Hepatocyte (in vitro differentiated cells): ENCODE data around the gene A3GALT2. TPM values are rescaled to one million over a fixed set of nuclear protein-coding genes. Genes with fewer than 3 reads are reported as not detected.

Source experiments
- DNase-seq: peaks from one replicate; pipeline ENCODE4 v3.0.0-alpha.2; 2016; ENCODE audit warnings: low spot score
- H2AFZ ChIP-seq: fragments of 200-600 bp; sonication (generic); 2 replicates; pipeline ENCODE4 v1.6.0; 2016; ENCODE audit warnings: antibody characterized with exemption, mild to moderate bottlenecking
- H3K27ac ChIP-seq: fragments of 200-600 bp; sonication (generic); 2 replicates; pipeline ENCODE4 v1.5.1; 2016; ENCODE audit warnings: mild to moderate bottlenecking
- H3K27me3 ChIP-seq: fragments of 200-600 bp; sonication (generic); 2 replicates; pipeline ENCODE4 v1.6.1; 2016
- H3K36me3 ChIP-seq: fragments of 200-600 bp; sonication (generic); replicated peaks from 2 replicates; pipeline ENCODE4 v1.5.1; 2016; ENCODE audit warnings: low read depth; ENCODE audit not compliant: insufficient read depth
- H3K4me1 ChIP-seq: fragments of 200-600 bp; sonication (generic); 2 replicates; pipeline ENCODE4 v1.5.1; 2016; ENCODE audit warnings: mild to moderate bottlenecking, moderate library complexity; ENCODE audit not compliant: insufficient read depth
- H3K4me2 ChIP-seq: fragments of 200-600 bp; sonication (generic); 2 replicates; pipeline ENCODE4 v1.6.0; 2016
- H3K4me3 ChIP-seq: fragments of 200-600 bp; sonication (generic); 2 replicates; pipeline ENCODE4 v1.5.1; 2016; ENCODE audit warnings: mild to moderate bottlenecking
- H3K79me2 ChIP-seq: fragments of 200-600 bp; sonication (generic); 2 replicates; pipeline ENCODE4 v1.6.0; 2017; ENCODE audit warnings: mild to moderate bottlenecking
- H3K9me2 ChIP-seq: fragments of 200-600 bp; sonication (generic); replicated peaks from 2 replicates; pipeline ENCODE4 v1.6.0; 2017; ENCODE audit warnings: mild to moderate bottlenecking; ENCODE audit not compliant: insufficient read depth
- H3K9me3 ChIP-seq: fragments of 200-600 bp; sonication (generic); 2 replicates; pipeline ENCODE4 v1.5.1; 2016; ENCODE audit warnings: low read depth, mild to moderate bottlenecking
- H4K20me1 ChIP-seq: fragments of 200-600 bp; sonication (generic); 2 replicates; pipeline ENCODE4 v1.6.0; 2016; ENCODE audit warnings: mild to moderate bottlenecking; ENCODE audit not compliant: insufficient read depth, poor library complexity, severe bottlenecking
- EZH2 ChIP-seq: fragments of 200-600 bp; sonication (generic); IDR thresholded peaks from 2 replicates; pipeline ENCODE4 v1.6.1; 2016; ENCODE audit warnings: antibody characterized with exemption, mild to moderate bottlenecking, borderline replicate concordance
- EZH2phosphoT487 ChIP-seq: fragments of 200-600 bp; sonication (generic); IDR thresholded peaks from one replicate; pipeline ENCODE4 v1.6.1; 2018; ENCODE audit warnings: antibody characterized with exemption, mild to moderate bottlenecking, low read depth, moderate library complexity; ENCODE audit not compliant: unreplicated experiment, severe bottlenecking
- WGBS: methylation state at CpG from one replicate; pipeline ENCODE4 v1.1.6; 2016; ENCODE audit warnings: low lambda C conversion rate; ENCODE audit errors: missing lambda C conversion rate; 5-methylcytosine and 5-hydroxymethylcytosine counted together
- polyA plus RNA-seq: library from polyadenylated mRNA; unstranded; fragments of >200 nt; fragmentation: Nextera tagmentation; extraction: Ambion mirVana; gene quantifications from 2 replicates; pipeline ENCODE4 v1.2.1, GENCODE V29; 2016
- total RNA-seq: library from RNA; depleted of rRNA; stranded (reverse); fragments of >200 nt; gene quantifications from 2 replicates; pipeline ENCODE4 v1.2.3, GENCODE V29; 2014
- TF ChIP-seq, protein P1 (sequence below): fragments of 200-600 bp; sonication (generic); IDR thresholded peaks from 2 replicates; pipeline ENCODE4 v1.5.1; 2016; ENCODE audit warnings: antibody characterized with exemption, mild to moderate bottlenecking; ENCODE audit not compliant: poor library complexity

A3GALT2 gene
- total and polyA plus RNA-seq, 2 experiments from 2014 or later = not detected

DNA sequence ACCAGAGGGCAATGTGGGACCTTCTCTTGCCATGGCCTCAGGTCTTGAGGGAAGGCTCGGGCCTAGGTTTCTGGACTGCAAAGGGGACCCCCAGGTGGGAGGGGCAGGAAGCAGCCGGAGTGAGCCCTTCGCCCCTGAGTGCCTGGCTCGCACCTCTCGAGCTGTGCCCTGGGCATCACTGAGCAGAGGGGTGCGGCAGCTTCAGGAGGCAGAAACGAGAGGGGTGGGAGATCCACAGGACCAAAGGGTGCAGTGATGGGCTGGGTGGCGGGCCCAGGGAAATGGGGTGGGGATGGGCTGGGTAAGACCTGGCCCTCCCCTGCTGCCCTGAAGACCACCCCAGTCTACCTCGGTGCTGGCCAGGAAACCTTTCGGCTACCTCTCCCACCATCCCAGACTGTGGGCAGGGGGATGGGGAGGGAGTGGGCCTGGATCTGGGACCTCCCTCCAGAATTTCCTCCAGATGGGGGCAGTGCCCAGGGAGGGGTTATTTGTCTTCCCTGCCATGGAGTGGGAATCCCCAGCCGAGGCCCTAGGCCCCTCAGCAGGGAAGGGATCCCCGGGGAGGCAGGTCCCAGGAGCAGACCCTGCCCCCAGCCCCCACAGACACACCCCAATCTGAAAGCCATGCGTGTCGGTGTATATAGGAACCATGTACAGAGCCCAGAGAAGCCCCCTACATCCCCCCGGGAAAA lies 21.3 kb downstream of the A3GALT2 start:
- no peak for TF ChIP-seq EZH2phosphoT487
- TF ChIP-seq, protein P1, sequence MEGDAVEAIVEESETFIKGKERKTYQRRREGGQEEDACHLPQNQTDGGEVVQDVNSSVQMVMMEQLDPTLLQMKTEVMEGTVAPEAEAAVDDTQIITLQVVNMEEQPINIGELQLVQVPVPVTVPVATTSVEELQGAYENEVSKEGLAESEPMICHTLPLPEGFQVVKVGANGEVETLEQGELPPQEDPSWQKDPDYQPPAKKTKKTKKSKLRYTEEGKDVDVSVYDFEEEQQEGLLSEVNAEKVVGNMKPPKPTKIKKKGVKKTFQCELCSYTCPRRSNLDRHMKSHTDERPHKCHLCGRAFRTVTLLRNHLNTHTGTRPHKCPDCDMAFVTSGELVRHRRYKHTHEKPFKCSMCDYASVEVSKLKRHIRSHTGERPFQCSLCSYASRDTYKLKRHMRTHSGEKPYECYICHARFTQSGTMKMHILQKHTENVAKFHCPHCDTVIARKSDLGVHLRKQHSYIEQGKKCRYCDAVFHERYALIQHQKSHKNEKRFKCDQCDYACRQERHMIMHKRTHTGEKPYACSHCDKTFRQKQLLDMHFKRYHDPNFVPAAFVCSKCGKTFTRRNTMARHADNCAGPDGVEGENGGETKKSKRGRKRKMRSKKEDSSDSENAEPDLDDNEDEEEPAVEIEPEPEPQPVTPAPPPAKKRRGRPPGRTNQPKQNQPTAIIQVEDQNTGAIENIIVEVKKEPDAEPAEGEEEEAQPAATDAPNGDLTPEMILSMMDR = no peak
- no peak for TF ChIP-seq EZH2
- H4K20me1 ChIP-seq = no peaks in the 10 kb centered on the region
- peak overlapping the region; percentile 51 for H3K27ac ChIP-seq
- H3K4me2 ChIP-seq = no peak overlapping the region
- H3K79me2 ChIP-seq = peaks cover 3% of the 10 kb centered on the region
- no peak overlapping the region for H3K4me3 ChIP-seq
- H2AFZ ChIP-seq = no peak overlapping the region
- H3K36me3 ChIP-seq = no peaks in the 10 kb centered on the region
- H3K4me1 ChIP-seq = peaks cover 16% of the 10 kb centered on the region
- no peaks in the 10 kb centered on the region for H3K9me2 ChIP-seq
- H3K9me3 ChIP-seq = no peaks in the 10 kb centered on the region
- 93% methylated on average over 15 of the region's 15 CpGs for WGBS
- no peaks in the 10 kb centered on the region for H3K27me3 ChIP-seq
- no peak for DNase-seq

DNA sequence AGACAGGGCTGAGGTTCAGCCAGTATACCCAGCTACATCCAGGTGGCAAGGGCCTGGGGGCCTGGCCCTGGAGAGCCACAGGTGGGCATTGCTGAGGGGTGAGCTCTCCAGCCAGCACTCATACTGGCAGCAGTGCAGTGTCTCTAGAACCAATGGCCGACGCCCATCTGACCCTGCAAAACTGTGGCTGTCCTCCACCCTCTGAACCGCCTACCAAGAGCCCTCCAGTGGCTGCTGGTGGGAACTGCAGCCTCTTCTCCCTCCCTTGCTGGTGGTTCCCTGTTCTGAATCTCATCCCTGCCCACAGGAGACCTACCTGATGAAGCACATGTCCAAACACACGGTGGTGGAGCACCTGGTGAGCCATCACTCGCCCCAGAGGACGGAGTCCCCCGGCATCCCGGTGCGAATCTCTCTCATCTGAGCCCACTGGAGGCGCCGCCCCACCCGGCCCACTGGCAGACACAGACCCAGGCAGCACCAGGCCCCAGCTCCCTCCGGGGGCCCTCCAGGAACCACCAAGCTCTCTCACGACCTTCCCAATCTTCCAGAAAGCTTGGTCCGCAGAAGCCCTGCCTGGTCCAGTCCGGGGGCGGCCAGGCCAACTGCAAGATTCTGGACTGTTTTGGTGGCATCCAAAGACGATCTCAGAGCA lies 22.1 kb downstream of the A3GALT2 start:
- peak; percentile 80 for DNase-seq
- Histone ChIP-seq H3K4me2 (no peak overlapping the region), H3K4me3 (no peak overlapping the region), H3K9me3 (no peaks in the 10 kb centered on the region), H3K4me1 (peaks cover 16% of the 10 kb centered on the region), H2AFZ (no peak overlapping the region), H3K27ac (no peak overlapping the region), H3K79me2 (peaks cover 3% of the 10 kb centered on the region), H3K36me3 (no peaks in the 10 kb centered on the region), H3K27me3 (no peaks in the 10 kb centered on the region), H4K20me1 (no peaks in the 10 kb centered on the region), H3K9me2 (no peaks in the 10 kb centered on the region)
- 84% methylated on average over 18 of the region's 18 CpGs for WGBS
- no peak for TF ChIP-seq EZH2phosphoT487
- TF ChIP-seq, protein P1 = peak; percentile 63

DNA sequence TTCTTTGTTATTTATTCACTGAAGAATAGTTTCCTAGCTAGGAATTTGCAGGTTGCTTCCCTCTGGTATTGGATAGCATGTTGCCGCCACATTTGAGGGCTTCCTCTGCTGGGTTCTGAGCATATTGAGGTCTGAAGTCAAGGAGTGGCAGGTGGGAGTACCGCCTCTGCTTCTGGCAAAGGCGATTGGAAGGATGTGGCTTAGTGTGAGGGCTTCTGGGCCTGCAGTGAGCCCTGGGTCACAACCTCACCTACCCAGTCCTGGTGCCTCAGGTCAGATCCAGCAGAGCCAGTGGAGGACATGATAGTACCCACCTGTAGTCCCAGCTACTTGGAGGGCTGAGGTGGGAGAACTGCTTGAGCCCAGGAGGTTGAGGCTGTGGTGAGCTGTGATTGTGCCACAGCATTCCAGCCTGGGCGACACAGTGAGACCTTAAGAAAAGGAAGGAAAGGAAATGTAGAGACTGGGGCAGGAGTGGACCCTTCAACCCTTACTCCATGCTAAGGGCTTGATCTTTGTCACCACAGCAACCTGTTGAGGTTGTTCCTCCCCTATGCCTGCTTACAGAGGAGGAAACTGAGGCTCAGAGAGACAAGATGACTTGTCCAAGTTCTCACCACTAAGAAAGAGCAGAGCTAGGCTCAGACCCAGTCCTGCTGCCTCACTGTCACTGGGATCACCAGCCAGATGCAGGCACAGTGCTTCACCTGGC lies 22.8 kb downstream of the A3GALT2 start:
- TF ChIP-seq EZH2phosphoT487 (no peak), EZH2 (no peak)
- TF ChIP-seq, protein P1 = no peak
- H2AFZ ChIP-seq = no peak overlapping the region
- H3K79me2 ChIP-seq = peaks cover 3% of the 10 kb centered on the region
- WGBS = 97% methylated on average over 4 of the region's 4 CpGs
- no peaks in the 10 kb centered on the region for H4K20me1 ChIP-seq
- peaks cover 16% of the 10 kb centered on the region for H3K4me1 ChIP-seq
- H3K9me3 ChIP-seq = no peaks in the 10 kb centered on the region
- H3K4me2 ChIP-seq = no peak overlapping the region
- H3K9me2 ChIP-seq = no peaks in the 10 kb centered on the region
- no peak for DNase-seq
- no peaks in the 10 kb centered on the region for H3K27me3 ChIP-seq
- H3K27ac ChIP-seq = no peak overlapping the region
- no peaks in the 10 kb centered on the region for H3K36me3 ChIP-seq
- no peak overlapping the region for H3K4me3 ChIP-seq
